GM21390 (cell line): ENCODE results near the gene FN3KRP.
"Not testable (repeated sequence)": the region's sequence is repeated elsewhere in the genome, so short reads cannot be mapped to it uniquely, and the experiment has no call there.

Source experiments
- ATAC-seq: cut with Tn5 transposase; IDR thresholded peaks from one replicate; pipeline ENCODE4 v1.9.1; 2021; ENCODE audit not compliant: unreplicated experiment

FN3KRP gene

DNA sequence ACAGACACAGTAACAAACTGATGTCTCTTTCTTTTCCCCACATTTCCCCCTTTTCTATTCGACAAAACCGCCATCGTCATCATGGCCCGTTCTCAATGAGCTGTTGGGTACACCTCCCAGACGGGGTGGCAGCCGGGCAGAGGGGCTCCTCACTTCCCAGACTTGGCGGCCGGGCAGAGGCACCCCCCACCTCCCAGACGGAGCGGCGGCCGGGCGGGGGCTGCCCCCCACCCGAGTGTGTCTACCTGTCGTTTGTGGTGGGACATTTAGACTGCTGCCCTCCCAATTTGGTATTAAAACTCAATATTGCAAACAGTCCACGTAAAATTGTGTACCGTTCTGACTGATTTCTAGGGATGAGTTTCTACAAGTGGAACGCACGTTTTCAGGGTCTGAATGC lies 58.0 kb downstream of the FN3KRP start:
- not testable (repeated sequence) for ATAC-seq

GRCh38 chr17:82775001-82775823 lies 58.7 kb downstream of the FN3KRP start:
- ATAC-seq: no peak

DNA sequence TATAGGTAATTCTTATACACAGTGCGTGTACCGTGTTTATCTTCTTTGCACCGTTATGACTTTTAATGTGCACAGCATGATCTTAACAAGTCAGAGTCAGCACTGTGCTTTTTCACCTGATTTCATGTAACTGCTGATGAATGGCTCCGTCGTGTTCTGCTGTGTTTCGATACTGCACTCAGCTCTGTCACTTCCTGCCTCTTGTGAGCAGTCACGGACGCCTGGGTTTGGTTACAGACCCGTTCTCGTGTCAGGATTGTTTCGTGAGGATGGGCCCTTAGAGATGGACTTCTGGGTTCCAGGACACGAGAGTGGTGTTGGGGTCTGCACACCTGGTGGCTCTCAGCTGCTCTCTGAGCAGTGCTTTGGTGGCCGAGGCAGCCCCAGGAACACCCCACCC lies 59.9 kb downstream of the FN3KRP start:
- ATAC-seq: no peak
